WI38 (cell line): Measurements from ENCODE around the gene RAB6B.

Experiments
- H3K4me3 ChIP-seq: 2 replicates; pipeline ENCODE4 v1.5.1; 2011; ENCODE audit warnings: low read depth, mild to moderate bottlenecking, control low read depth, low read length
- TF ChIP-seq, protein P1 (sequence below): IDR thresholded peaks from 2 replicates; pipeline ENCODE4 v1.5.1; 2012; ENCODE audit warnings: low read depth, mild to moderate bottlenecking, control low read depth, low read length

Gene RAB6B

DNA sequence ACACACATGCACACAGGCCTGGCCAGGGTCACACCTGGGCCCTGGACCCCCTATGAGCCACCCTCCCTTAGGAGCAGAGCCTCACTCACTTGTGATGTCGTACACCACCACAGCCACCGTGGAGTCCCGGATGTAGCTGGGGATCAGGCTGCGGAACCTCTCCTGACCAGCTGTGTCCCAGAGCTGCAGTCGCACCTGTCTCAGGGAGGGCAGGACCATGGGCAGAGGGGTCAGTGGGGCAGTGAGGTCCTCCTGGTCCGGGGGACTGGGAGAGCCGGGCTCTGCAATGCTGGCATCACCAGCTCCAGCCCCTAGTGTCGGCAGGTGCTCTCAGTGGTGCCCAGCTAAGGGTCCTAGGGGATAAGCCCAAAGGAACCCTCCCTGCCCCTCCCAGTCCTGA is 54.5 kb downstream of the RAB6B start:
- no peak overlapping the region for H3K4me3 ChIP-seq
- TF ChIP-seq, protein P1, sequence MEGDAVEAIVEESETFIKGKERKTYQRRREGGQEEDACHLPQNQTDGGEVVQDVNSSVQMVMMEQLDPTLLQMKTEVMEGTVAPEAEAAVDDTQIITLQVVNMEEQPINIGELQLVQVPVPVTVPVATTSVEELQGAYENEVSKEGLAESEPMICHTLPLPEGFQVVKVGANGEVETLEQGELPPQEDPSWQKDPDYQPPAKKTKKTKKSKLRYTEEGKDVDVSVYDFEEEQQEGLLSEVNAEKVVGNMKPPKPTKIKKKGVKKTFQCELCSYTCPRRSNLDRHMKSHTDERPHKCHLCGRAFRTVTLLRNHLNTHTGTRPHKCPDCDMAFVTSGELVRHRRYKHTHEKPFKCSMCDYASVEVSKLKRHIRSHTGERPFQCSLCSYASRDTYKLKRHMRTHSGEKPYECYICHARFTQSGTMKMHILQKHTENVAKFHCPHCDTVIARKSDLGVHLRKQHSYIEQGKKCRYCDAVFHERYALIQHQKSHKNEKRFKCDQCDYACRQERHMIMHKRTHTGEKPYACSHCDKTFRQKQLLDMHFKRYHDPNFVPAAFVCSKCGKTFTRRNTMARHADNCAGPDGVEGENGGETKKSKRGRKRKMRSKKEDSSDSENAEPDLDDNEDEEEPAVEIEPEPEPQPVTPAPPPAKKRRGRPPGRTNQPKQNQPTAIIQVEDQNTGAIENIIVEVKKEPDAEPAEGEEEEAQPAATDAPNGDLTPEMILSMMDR = no peak

DNA sequence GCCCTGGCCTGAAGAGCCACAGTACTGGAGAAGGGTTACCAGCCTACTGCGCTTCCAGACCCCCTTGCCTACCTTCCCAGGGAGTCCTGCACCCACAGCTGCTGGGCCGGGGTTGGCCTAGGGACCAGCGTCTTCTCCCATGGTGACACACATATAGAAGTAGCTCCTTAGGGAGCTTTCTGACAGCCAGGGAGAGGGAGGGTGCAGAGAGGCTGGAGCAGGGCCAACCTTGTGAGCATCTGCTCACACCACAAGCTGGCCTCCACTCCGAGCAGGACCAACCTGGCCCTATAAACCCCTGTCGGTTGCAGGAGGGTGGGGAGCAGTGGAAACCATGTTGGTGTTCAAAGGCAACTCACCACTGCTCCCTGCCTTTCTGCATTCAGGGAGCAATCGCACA is 54.9 kb downstream of the RAB6B start:
- TF ChIP-seq, protein P1 = no peak
- H3K4me3 ChIP-seq = no peak overlapping the region

DNA sequence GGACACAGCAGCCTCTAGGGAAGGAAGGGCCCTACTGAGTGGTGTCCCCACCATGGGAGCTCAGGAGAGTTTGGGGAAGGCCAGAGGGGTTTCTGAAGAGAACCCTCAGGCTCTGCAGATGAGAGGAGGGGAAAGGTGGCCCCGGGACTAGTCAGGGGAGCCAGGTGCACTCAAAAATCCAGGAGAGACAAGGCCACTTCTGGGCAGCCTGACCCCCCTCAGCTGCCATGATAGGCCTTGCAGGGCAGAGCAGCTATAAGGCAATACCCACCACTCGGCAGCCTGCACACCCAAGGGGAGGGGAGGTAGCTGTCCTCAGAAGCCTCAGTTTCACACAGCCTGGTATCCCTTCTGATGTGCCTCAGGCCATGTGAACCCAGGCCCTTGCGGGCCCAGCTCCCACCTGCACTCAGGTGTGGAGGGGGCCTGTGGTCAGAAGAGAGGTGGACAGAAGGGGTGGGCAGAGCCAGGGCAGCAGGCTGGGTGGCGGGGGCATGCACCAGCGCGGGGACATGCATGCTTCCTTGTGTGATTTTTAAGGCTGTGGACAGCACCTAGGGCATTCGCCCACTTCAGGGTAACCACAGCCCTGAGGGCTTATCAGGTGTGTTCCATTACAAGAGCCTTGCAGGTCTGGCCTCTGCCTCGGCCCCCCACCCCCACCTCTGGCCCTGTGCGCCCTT is 55.5 kb downstream of the RAB6B start:
- TF ChIP-seq, protein P1 = no peak
- no peak overlapping the region for H3K4me3 ChIP-seq

DNA sequence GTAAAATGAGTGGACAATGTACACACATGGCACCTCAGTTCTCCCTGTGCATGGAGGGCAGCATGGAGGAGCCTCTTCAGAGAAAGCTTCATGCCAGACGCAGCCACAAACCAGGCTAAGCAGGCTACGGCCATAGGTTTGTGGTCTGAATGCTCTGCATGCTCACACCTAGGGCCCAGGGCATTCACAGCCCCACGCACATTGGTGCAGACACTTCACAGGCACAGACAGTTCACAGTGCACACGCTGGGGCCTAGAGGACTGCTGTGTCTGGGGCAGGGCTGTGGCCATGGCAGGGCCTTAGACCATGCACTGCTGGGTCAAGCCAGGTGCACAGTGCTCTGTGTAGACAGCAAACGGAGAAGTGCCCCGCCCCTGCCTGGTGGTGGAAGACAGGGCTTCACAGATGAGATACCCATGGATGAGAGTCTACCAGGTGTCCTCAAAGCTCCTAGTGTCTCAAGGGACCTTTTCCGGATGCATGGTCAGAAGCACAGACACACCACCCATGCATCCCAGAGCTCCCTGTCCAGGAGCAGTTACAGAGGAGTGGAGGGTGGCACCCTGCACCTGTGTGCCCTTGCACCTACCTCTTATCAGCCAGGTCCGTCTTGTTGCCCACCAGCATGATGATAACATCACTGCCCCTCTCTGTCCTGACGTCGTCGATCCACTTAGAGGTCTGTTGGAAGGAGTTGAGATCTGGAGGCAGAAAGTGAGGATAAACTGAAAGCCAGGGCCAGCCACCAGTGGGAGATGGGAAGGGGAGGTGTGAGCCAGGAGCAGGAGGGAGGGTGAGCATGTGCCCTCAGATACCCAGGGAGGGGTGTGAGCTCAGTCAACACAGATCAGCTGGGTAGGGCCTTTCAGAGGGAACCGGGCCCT is 56.5 kb downstream of the RAB6B start:
- TF ChIP-seq, protein P1 = no peak
- no peak overlapping the region for H3K4me3 ChIP-seq

DNA sequence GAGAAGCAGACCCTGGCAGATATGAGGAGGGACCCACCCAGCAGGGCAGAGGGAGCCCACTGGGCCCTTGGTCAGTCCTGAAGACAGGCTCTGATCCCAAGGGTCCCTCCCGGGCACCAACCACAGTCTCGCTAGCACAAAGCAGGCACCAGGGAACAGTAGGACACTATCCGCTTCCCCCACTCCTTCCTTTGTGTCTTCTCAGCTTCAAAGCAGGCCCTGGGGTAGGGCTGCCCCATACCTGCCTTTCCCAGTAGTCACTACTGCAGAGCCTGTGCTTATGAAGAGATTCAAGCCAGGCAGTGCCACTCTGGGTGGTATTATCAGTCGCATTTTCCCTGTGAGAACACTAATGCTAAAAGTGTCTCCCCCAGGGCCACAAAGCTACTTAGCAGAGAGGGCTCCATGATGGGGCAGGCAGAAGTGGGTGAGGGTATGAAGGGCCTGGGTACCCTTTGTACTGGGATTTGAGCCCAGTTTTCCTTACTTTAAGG is 57.3 kb downstream of the RAB6B start:
- TF ChIP-seq, protein P1 = no peak
- no peak overlapping the region for H3K4me3 ChIP-seq

DNA sequence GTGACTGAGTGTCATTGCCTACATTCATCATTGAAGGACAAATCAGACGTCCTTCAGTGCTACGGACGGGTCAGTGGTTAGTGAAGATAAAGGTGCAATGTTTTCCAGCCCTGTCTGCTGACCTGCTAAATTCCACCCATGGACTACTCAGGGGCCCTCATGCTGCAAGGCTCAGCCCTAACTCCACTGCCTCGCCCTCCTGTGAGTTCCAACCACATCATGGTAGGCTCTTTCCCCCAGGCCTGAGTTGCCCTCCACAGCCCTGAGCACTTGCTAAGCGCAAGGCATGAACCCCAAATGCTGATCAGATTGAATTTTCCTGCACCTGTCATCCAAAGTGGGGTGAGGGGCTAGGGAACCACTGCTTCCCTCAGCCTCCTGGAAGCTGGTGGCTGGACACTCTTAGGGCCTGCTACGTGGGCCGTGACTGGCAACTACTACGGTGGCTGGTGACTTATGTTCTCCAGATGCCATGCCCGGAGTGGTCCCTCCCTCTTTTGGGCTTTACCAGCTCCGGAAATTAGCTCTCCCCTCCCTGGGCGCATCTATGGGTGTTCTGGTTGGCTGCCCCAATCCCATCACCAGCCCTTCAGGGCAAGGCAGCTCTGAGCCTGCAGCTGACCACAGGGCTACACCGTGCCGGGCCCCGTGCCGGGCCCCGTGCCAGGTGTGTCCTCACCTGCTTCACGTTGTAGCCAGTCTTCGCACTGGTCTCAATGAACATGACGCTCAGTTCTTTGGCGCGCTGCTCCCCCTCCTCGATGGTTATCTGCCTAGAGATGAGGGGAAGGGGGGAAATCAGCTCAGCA is 58.0 kb downstream of the RAB6B start:
- H3K4me3 ChIP-seq = no peak overlapping the region
- TF ChIP-seq, protein P1 = no peak
